Retina (tissue), 1 donor: ENCODE measurements around the gene ABCF1.

Experiments
- DNase-seq: peaks from one replicate; pipeline ENCODE4 v3.0.0-alpha.2; 2016

Gene ABCF1

GRCh38 chr6:30641048-30641447 is 69.8 kb downstream of the ABCF1 start:
- DNase-seq, result no peak
